ENCODE results near the gene ANO8.

GRCh38 chr19:17294051-17294891, 40.4 kb downstream of the ANO8 start:
- TF ChIP-seq CTCF (IDR thresholded peaks at IDR 0.05; ENCODE audit: low read length) (no peak), EZH2 (optimal IDR thresholded peaks at IDR 0.05; ENCODE audit: low read depth, low read length) (no peak)
